ENCODE results near the gene TMEM255A.

Gene TMEM255A

GRCh38 chrX:120306630-120307029 is 4.6 kb downstream of the TMEM255A start:
- DNase-seq, result no peak

GRCh38 chrX:120305531-120306141 is 5.6 kb downstream of the TMEM255A start:
- DNase-seq, result no peak

GRCh38 chrX:120304256-120304655 is 7.0 kb downstream of the TMEM255A start:
- DNase-seq, result no peak

- DNase-seq, result no peak
Measured at GRCh38 chrX:120302434-120302833, 8.8 kb downstream of the TMEM255A start.

GRCh38 chrX:120301960-120302359 is 9.3 kb downstream of the TMEM255A start:
- no peak for DNase-seq

GRCh38 chrX:120301497-120301896 is 9.8 kb downstream of the TMEM255A start:
- no peak for DNase-seq

GRCh38 chrX:120299928-120300327 is 11.3 kb downstream of the TMEM255A start:
- DNase-seq, result peak in 1 of 2 experiments; percentile 21

- DNase-seq, result no peak
Measured at GRCh38 chrX:120297923-120298322, 13.3 kb downstream of the TMEM255A start.

- DNase-seq, result no peak
Measured at GRCh38 chrX:120294651-120295050, 16.6 kb downstream of the TMEM255A start.

GRCh38 chrX:120293015-120293414 is 18.2 kb downstream of the TMEM255A start:
- no peak for DNase-seq

- DNase-seq, result no peak
Measured at GRCh38 chrX:120291211-120291610, 20.1 kb downstream of the TMEM255A start.

GRCh38 chrX:120290107-120290506 is 21.2 kb downstream of the TMEM255A start:
- no peak for DNase-seq

- DNase-seq, result no peak
Measured at GRCh38 chrX:120287513-120288112, 23.6 kb downstream of the TMEM255A start.

- no peak for DNase-seq
Measured at GRCh38 chrX:120286733-120287512, 24.3 kb downstream of the TMEM255A start.

- DNase-seq, result no peak
Measured at GRCh38 chrX:120282697-120283096, 28.6 kb downstream of the TMEM255A start.

- DNase-seq, result no peak
Measured at GRCh38 chrX:120281761-120282160, 29.5 kb downstream of the TMEM255A start.

GRCh38 chrX:120281021-120281624 is 30.1 kb downstream of the TMEM255A start:
- DNase-seq, result no peak

- no peak for DNase-seq
Measured at GRCh38 chrX:120274958-120275357, 36.3 kb downstream of the TMEM255A start.

GRCh38 chrX:120274145-120274544 is 37.1 kb downstream of the TMEM255A start:
- DNase-seq, result no peak

GRCh38 chrX:120271218-120271617 is 40.0 kb downstream of the TMEM255A start:
- no peak for DNase-seq

- no peak for DNase-seq
Measured at GRCh38 chrX:120270567-120270966, 40.7 kb downstream of the TMEM255A start.

GRCh38 chrX:120269373-120270035 is 41.8 kb downstream of the TMEM255A start:
- no peak for DNase-seq

- no peak for DNase-seq
Measured at GRCh38 chrX:120264341-120264740, 46.9 kb downstream of the TMEM255A start.
